Raji (cell line): Measurements from ENCODE around the gene MRPL12.
A peak's percentile ranks its signal among the peaks of the same experiment; 100 is the strongest.

Experiments
- POLR2A ChIP-seq: IDR thresholded peaks from 2 replicates; pipeline ENCODE4 v1.6.1; 2011; ENCODE audit warnings: low read depth, low read length, control low read depth; ENCODE audit not compliant: insufficient read depth

MRPL12 gene

GRCh38 chr17:81673561-81674258 is 29.5 kb upstream of the MRPL12 start:
- TF ChIP-seq POLR2A, result no peak

- no peak for TF ChIP-seq POLR2A
Observed at GRCh38 chr17:81676906-81677305, 26.3 kb upstream of the MRPL12 start.

- TF ChIP-seq POLR2A, result no peak
Observed at GRCh38 chr17:81680150-81680549, 23.0 kb upstream of the MRPL12 start.

- no peak for TF ChIP-seq POLR2A
Observed at GRCh38 chr17:81681672-81682071, 21.5 kb upstream of the MRPL12 start.

DNA sequence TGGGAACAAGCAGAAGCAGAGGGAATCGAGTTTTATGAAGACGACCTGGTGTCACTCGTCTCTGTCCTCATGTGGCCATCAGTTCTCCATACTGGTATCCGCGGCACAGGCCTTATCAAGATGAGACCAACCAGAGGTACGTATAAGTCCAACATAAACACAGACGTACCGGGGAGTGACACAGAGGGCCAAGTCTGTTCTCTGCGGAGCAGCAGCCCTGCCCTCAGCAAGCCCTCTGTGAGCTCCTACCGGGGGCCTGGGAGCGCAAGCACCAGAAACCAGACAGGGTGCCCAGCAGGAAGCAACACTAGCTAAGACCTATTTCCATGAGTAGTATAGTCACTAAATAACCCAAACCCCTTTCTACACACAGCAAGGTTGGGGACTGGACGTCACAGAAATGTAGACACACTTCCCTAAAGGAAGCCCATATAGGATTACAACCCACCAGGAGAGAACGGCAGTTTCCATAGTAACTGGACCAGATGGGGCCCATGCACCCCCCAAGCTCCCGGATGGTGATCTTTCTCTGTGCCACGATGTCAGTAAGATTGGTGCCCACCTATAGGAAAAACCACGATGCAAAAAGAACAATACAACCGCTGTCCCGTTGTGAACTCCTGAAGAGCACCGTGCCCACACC is 20.5 kb upstream of the MRPL12 start:
- no peak for TF ChIP-seq POLR2A

DNA sequence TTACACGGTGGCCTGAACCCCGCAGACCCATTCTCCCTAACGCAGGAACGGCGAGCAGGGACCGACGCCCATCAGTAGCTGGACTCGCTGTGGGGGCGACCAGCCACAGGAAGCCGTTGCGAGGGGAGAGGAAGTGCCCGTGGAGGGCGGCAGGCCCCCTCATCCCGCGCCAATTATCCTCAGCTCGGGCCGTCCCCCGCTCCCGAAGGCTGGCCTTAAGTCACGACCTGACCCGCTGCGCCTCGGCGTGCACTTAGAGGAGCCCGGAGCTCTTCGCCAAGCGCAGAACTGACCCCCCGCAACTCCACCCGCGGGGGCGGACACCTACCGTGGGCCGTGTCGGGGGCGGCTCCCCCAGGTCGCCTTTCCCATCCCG is 20.0 kb upstream of the MRPL12 start:
- TF ChIP-seq POLR2A, result no peak

- TF ChIP-seq POLR2A, result peak; percentile 59; the same call in 1 of the 2 replicates
Observed at GRCh38 chr17:81683584-81684441, 19.4 kb upstream of the MRPL12 start, which contains the start of the genes ARL16 and HGS. Gene ARL16, minus strand, starts transcription at chr17:81683797. Its CDS starts 44 bp downstream, at chr17:81683753. Gene HGS, plus strand, starts transcription at chr17:81684011. Its CDS starts 56 bp downstream, at chr17:81684067.

- TF ChIP-seq POLR2A, result no peak
Observed at GRCh38 chr17:81684442-81684911, 18.7 kb upstream of the MRPL12 start.

- TF ChIP-seq POLR2A, result 0 out of 2 replicates have a peak, but pooled peaks have one; percentile 12
Observed at GRCh38 chr17:81685108-81685507, 18.1 kb upstream of the MRPL12 start.

DNA sequence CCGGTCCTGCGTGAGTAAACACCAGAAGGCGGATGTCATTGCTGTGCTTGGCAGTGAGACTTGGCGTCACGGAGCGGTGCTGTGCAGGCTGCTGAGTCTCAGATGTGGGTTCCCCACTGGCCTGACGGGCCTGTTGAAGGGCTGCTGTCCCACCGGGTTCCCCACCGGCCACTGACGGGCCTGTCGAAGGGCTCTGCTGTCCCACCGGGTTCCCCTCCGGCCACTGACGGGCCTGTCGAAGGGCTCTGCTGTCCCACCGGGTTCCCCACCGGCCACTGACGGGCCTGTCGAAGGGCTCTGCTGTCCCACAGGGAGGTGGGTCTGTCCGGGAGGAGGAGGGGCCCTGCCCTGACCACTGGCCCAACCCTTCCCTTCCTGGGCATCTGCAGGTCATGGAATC is 16.6 kb upstream of the MRPL12 start:
- TF ChIP-seq POLR2A, result no peak

DNA sequence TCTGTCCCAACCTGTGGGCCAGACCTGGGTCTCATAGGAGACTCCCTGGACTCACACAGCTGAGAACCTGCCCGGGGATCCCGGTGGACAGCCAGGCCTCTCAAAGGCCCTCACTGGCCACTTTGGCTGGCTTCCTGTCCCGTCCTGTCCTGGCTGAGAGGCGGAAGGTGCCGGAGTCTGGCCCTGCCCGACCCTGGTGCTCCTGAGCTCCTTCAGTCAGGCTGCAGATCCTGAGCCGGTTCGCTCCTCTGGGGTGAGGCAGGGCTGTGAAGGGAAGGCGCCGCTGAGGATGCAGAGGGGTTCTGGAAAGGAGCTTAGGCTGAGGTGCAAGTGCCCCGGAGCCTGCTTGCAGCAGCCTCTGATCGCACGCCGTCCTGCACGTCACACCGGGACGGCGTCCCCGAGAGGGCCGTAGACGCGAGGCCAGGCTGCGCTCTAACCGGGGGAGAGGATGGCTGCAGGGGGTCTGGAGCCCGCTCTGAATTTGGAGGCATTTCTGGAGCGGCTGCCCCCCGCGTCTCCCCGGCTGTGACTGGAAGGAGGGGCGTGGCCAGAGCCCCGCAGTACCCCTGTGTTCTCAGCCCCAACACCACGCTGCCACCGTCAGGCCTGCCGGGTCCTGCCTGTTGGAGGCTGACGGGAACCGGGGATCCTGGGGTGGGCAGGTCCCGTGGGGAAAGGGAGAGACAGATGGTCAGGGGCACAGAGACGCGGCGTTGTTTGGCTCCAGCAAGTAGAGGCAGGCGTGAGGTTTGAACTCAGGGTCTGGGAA is 15.2 kb upstream of the MRPL12 start:
- no peak for TF ChIP-seq POLR2A

DNA sequence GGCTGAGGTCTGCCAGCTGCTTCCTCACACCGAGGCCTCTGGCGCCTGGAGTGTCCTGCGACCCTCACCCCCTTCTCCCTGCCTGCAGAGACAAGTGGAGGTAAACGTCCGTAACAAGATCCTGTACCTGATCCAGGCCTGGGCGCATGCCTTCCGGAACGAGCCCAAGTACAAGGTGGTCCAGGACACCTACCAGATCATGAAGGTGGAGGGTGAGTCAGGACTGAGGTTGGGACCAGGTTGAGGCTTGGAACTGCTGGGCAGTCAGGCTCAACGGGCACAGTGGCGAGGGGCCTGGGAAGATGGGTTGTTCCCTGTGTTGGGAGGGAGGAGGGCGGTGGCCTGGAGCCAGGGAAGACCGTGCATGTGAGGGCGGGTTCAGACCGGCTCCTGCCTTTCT is 14.6 kb upstream of the MRPL12 start:
- no peak for TF ChIP-seq POLR2A

- no peak for TF ChIP-seq POLR2A
Observed at GRCh38 chr17:81690066-81690465, 13.1 kb upstream of the MRPL12 start.

GRCh38 chr17:81690549-81690948 is 12.6 kb upstream of the MRPL12 start:
- TF ChIP-seq POLR2A, result no peak

DNA sequence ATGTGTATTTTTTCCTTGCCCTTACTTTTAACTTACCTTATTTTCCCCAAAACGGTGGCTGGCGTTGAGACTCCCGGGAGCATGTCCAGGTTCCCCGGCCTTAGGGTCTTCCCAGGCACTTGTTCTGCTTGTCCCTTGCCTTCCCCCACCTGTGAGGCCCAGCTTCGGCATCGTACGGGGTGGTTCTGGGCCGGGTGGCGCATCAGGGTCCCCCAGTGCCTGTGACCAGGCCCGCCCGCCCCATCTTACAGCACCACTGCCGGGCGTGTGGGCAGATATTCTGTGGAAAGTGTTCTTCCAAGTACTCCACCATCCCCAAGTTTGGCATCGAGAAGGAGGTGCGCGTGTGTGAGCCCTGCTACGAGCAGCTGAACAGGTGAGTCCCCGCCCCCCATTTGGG is 12.0 kb upstream of the MRPL12 start:
- no peak for TF ChIP-seq POLR2A
